ENCODE measurements around the gene CTSS.

- no peak for TF ChIP-seq CTCF (conservative IDR thresholded peaks at IDR 0.05)
- no peak for TF ChIP-seq EZH2 (IDR thresholded peaks at IDR 0.05; ENCODE audit: low read depth)
These were observed 33.5 kb upstream of the CTSS start for GRCh38 chr1:150799089-150799488.

Measured in PC-9 (cell line).